HepG2 (cell line): Measurements from ENCODE around the gene UCKL1. TPM values are rescaled to one million over a fixed set of nuclear protein-coding genes. Genes with fewer than 3 reads are reported as not detected.

Experiments used
- CC2D1A ChIP-seq: sonication (generic); formaldehyde crosslinking; IDR thresholded peaks from 2 replicates; pipeline ENCODE4 v1.8.1; 2023; ENCODE audit warnings: mild to moderate bottlenecking, missing genetic modification reagents
- DRAP1 ChIP-seq: IDR thresholded peaks from 2 replicates; pipeline ENCODE4 v1.6.1; 2016; ENCODE audit warnings: missing genetic modification reagents, missing compliant biosample characterization
- E2F2 ChIP-seq: sonication (generic); formaldehyde crosslinking; IDR thresholded peaks from 2 replicates; pipeline ENCODE4 v1.4.0; 2020; ENCODE audit warnings: missing genetic modification reagents, borderline replicate concordance
- ELF3 ChIP-seq: IDR thresholded peaks from 2 replicates; pipeline ENCODE4 v1.6.1; 2016; ENCODE audit warnings: missing genetic modification reagents, missing compliant biosample characterization
- IKZF5 ChIP-seq: IDR thresholded peaks from 2 replicates; pipeline ENCODE4 v1.6.1; 2018; ENCODE audit warnings: missing genetic modification reagents, mild to moderate bottlenecking, missing compliant biosample characterization
- KLF13 ChIP-seq: sonication (generic); formaldehyde crosslinking; IDR thresholded peaks from 2 replicates; pipeline ENCODE4 v1.4.0; 2020; ENCODE audit warnings: mild to moderate bottlenecking, missing genetic modification reagents
- MZF1 ChIP-seq: sonication (generic); formaldehyde crosslinking; IDR thresholded peaks from 2 replicates; pipeline ENCODE4 v1.8.1; 2023; ENCODE audit warnings: mild to moderate bottlenecking, missing genetic modification reagents, borderline replicate concordance
- NPAS2 ChIP-seq: sonication (generic); formaldehyde crosslinking; IDR thresholded peaks from 2 replicates; pipeline ENCODE4 v1.8.0; 2022; ENCODE audit warnings: mild to moderate bottlenecking, missing genetic modification reagents, borderline replicate concordance
- PHF5A ChIP-seq: IDR thresholded peaks from one replicate; pipeline ENCODE4 v1.6.1; 2018; ENCODE audit warnings: low read depth, missing genetic modification reagents; ENCODE audit not compliant: unreplicated experiment
- RBFOX2 ChIP-seq: fragments of 200-400 bp; formaldehyde crosslinking; IDR thresholded peaks from 2 replicates; pipeline ENCODE4 v1.6.1; 2017; ENCODE audit warnings: low read depth, mild to moderate bottlenecking, low read length
- RELA ChIP-seq: sonication (generic); formaldehyde crosslinking; IDR thresholded peaks from 2 replicates; pipeline ENCODE4 v1.4.0; 2020; ENCODE audit warnings: missing genetic modification reagents
- REXO4 ChIP-seq: sonication (generic); formaldehyde crosslinking; IDR thresholded peaks from 2 replicates; pipeline ENCODE4 v1.8.0; 2022; ENCODE audit warnings: missing genetic modification reagents, mild to moderate bottlenecking, borderline replicate concordance
- RFX3 ChIP-seq: IDR thresholded peaks from 2 replicates; pipeline ENCODE4 v1.6.1; 2016; ENCODE audit warnings: missing biosample characterization, missing genetic modification reagents
- SAFB2 ChIP-seq: sonication (generic); formaldehyde crosslinking; IDR thresholded peaks from 2 replicates; pipeline ENCODE4 v1.5.1; 2020; ENCODE audit warnings: missing genetic modification reagents, low read depth, mild to moderate bottlenecking, borderline replicate concordance
- SOX6 ChIP-seq, 2 experiments: fragments of 450-650 bp in 1 of 2; sonication (generic) in 1 of 2; formaldehyde crosslinking in 1 of 2; IDR thresholded peaks; 2 replicates each; pipeline versions ENCODE4 v1.4.0 to v1.6.1; 2017 to 2020; ENCODE audit warnings: antibody characterized with exemption in 1 of 2, mild to moderate bottlenecking in 1 of 2, missing genetic modification reagents in 1 of 2
- TMF1 ChIP-seq: sonication (generic); formaldehyde crosslinking; IDR thresholded peaks from 2 replicates; pipeline ENCODE4 v1.8.1; 2022; ENCODE audit warnings: low read depth, missing genetic modification reagents
- YEATS4 ChIP-seq: sonication (generic); formaldehyde crosslinking; IDR thresholded peaks from 2 replicates; pipeline ENCODE4 v1.4.0; 2020; ENCODE audit warnings: missing genetic modification reagents, borderline replicate concordance
- ZNF10 ChIP-seq: sonication (generic); formaldehyde crosslinking; IDR thresholded peaks from 2 replicates; pipeline ENCODE4 v1.4.0; 2020; ENCODE audit warnings: mild to moderate bottlenecking, low read depth, missing genetic modification reagents, borderline replicate concordance
- ZNF124 ChIP-seq: sonication (generic); formaldehyde crosslinking; IDR thresholded peaks from 2 replicates; pipeline ENCODE4 v1.4.0; 2020; ENCODE audit warnings: missing genetic modification reagents
- ZNF451 ChIP-seq: sonication (generic); formaldehyde crosslinking; IDR thresholded peaks from 2 replicates; pipeline ENCODE4 v1.5.0; 2020; ENCODE audit warnings: mild to moderate bottlenecking, missing genetic modification reagents
- ZNF841 ChIP-seq: sonication (generic); formaldehyde crosslinking; IDR thresholded peaks from 2 replicates; pipeline ENCODE4 v1.8.1; 2023; ENCODE audit warnings: missing genetic modification reagents, borderline replicate concordance
- polyA plus RNA-seq, 8 experiments: library from polyadenylated mRNA; depleted of rRNA in 3 of 8; stranded (reverse) in 7 of 8; unstranded in 1 of 8; fragments of >200 nt; fragmentation: Illumina TruSeq in 4 of 8; extraction: Trizol in 4 of 8; gene quantifications; 2 replicates each; pipeline versions ENCODE4 v1.2.1 to v1.2.3, GENCODE V29; 2011 to 2016; ENCODE audit warnings: low read depth in 4 of 8, missing spikeins in 1 of 8, mixed read lengths in 1 of 8; ENCODE audit not compliant: insufficient read depth in 1 of 8
- total RNA-seq, 5 experiments: library from RNA; depleted of rRNA; stranded (reverse); fragments of >200 nt; fragmentation: Illumina TruSeq; extraction: Trizol; gene quantifications; 2 replicates each; pipeline ENCODE4 v1.2.3, GENCODE V29; 2016; ENCODE audit warnings: low read depth in 1 of 5
- TF ChIP-seq, protein P1 (sequence below): sonication (generic); formaldehyde crosslinking; IDR thresholded peaks from 2 replicates; pipeline ENCODE4 v1.9.0; 2022; ENCODE audit warnings: low read depth, missing genetic modification reagents
- TF ChIP-seq, protein P2 (sequence below): IDR thresholded peaks from 2 replicates; pipeline ENCODE4 v1.6.1; 2012; ENCODE audit warnings: inconsistent platforms

UCKL1 gene
- total and polyA plus RNA-seq, 2 of the 13 experiments (the other 11 are each of a cell fraction or from before 2014, with no cell fraction given): 50.2 to 126 TPM

DNA sequence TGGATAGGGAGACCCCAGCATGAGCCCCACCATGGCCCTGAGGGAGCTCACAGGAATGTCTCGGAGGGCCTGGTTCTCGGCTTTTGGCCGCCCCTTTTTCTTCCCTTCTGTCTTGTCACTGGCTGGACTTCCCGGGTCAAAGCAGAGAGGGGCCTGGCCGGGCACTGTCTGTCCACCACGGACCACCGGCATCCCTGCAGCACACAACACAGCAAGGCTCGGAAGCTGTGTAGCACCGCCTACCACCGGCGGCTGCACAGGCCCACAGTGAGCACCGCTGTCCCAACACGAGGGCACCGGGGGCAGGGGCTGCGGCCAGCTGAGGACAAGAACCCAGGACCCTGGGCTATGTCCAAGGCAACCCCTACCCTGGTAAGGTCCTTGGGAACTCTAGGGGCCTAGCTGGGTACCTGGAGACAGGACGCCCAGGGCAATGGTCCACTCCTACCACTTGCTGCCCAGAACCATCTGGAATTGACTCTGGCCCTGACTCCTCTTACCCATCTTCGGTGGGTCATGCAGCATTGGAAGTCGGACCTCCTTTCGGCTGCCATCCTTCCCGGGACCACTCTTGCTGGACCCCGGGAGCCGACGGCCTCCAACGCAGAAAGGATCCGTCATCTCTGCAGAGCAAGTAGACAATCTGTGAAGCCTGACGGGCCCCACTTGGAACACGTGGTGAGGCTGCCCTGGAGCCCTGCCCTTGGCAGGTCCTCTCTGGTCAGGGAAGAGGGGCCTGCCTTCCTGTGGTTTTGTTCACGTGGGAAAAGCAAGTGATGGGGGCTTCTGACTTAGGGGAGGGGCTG, 11.3 kb upstream of the UCKL1 start (continued):
- TF ChIP-seq SOX6 (IDR thresholded peaks at IDR 0.05) (no peak), SOX6 (CRISPR knock-in tag; IDR thresholded peaks at IDR 0.05) (no peak), ZNF10 (CRISPR knock-in tag) (no peak), KLF13 (no peak), REXO4 (CRISPR knock-in tag) (no peak), RBFOX2 (peak; percentile 77), CC2D1A (no peak), DRAP1 (CRISPR knock-in tag) (no peak), YEATS4 (CRISPR knock-in tag) (no peak), ZNF841 (CRISPR knock-in tag) (no peak), NPAS2 (CRISPR knock-in tag) (no peak), E2F2 (CRISPR knock-in tag) (no peak), TMF1 (CRISPR knock-in tag) (no peak), SAFB2 (CRISPR knock-in tag) (peak; percentile 13; the same call in 1 of the 2 replicates), RFX3 (CRISPR knock-in tag) (no peak), ZNF451 (CRISPR knock-in tag) (no peak), PHF5A (CRISPR knock-in tag) (no peak), RELA (CRISPR knock-in tag) (no peak), ELF3 (no peak), IKZF5 (CRISPR knock-in tag) (no peak), ZNF124 (CRISPR knock-in tag) (no peak), MZF1 (CRISPR knock-in tag) (no peak)
- TF ChIP-seq, protein P1, sequence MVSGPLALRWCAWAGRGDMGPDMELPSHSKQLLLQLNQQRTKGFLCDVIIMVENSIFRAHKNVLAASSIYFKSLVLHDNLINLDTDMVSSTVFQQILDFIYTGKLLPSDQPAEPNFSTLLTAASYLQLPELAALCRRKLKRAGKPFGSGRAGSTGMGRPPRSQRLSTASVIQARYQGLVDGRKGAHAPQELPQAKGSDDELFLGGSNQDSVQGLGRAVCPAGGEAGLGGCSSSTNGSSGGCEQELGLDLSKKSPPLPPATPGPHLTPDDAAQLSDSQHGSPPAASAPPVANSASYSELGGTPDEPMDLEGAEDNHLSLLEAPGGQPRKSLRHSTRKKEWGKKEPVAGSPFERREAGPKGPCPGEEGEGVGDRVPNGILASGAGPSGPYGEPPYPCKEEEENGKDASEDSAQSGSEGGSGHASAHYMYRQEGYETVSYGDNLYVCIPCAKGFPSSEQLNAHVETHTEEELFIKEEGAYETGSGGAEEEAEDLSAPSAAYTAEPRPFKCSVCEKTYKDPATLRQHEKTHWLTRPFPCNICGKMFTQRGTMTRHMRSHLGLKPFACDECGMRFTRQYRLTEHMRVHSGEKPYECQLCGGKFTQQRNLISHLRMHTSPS: no peak
- TF ChIP-seq, protein P2, sequence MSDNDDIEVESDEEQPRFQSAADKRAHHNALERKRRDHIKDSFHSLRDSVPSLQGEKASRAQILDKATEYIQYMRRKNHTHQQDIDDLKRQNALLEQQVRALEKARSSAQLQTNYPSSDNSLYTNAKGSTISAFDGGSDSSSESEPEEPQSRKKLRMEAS: no peak
